IMR-90 (cell line): ENCODE results near the gene TMEM52.

Experiments used
- CEBPB ChIP-seq: IDR thresholded peaks from 2 replicates; pipeline ENCODE4 v1.6.1; 2012; ENCODE audit warnings: low read depth, low read length, improper control_type of control experiment
- CTCF ChIP-seq: conservative IDR thresholded peaks from 2 replicates; pipeline ENCODE4 v1.5.1; 2012; ENCODE audit warnings: mild to moderate bottlenecking, low read depth, low read length, improper control_type of control experiment
- MAFK ChIP-seq: IDR thresholded peaks from 2 replicates; pipeline ENCODE4 v1.6.1; 2012; ENCODE audit warnings: low read depth, low read length, improper control_type of control experiment
- POLR2A ChIP-seq: IDR thresholded peaks from 2 replicates; pipeline ENCODE4 v1.6.1; 2012; ENCODE audit warnings: mild to moderate bottlenecking, low read depth, low read length
- RCOR1 ChIP-seq: IDR thresholded peaks from 2 replicates; pipeline ENCODE4 v1.6.1; 2012; ENCODE audit warnings: mild to moderate bottlenecking, low read length, improper control_type of control experiment; ENCODE audit not compliant: insufficient replicate concordance
- RFX5 ChIP-seq: IDR thresholded peaks from 2 replicates; pipeline ENCODE4 v1.8.0; 2012; ENCODE audit warnings: low read depth, mild to moderate bottlenecking, low read length, moderate library complexity
- SMC3 ChIP-seq: fragments of 150-350 bp; IDR thresholded peaks from 2 replicates; pipeline ENCODE4 v1.6.1; 2016; ENCODE audit warnings: low read depth, mild to moderate bottlenecking, antibody characterized with exemption, low read length, moderate library complexity
- TF ChIP-seq, protein P1 (sequence below): fragments of 150-350 bp; IDR thresholded peaks from 2 replicates; pipeline ENCODE4 v1.6.1; 2017; ENCODE audit warnings: mild to moderate bottlenecking, antibody characterized with exemption, low read length, low read depth

- TF ChIP-seq POLR2A, result no peak
- TF ChIP-seq, protein P1, sequence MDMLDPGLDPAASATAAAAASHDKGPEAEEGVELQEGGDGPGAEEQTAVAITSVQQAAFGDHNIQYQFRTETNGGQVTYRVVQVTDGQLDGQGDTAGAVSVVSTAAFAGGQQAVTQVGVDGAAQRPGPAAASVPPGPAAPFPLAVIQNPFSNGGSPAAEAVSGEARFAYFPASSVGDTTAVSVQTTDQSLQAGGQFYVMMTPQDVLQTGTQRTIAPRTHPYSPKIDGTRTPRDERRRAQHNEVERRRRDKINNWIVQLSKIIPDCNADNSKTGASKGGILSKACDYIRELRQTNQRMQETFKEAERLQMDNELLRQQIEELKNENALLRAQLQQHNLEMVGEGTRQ, result no peak
- TF ChIP-seq CTCF, result no peak
- TF ChIP-seq RCOR1, result no peak
- no peak for TF ChIP-seq RFX5
- no peak for TF ChIP-seq CEBPB
- TF ChIP-seq SMC3, result no peak
- no peak for TF ChIP-seq MAFK
These were observed 26.3 kb downstream of the TMEM52 start for GRCh38 chr1:1892763-1893120.
